Measurements from ENCODE around the gene AUP1. TPM values are rescaled to one million over a fixed set of nuclear protein-coding genes. Genes with fewer than 3 reads are reported as not detected.

The AUP1 gene
- total and polyA plus RNA-seq, 10 of the 15 experiments (the other 5 are each of a cell fraction or from before 2014, with no cell fraction given) = 39.1 to 215 (median 138) TPM

DNA sequence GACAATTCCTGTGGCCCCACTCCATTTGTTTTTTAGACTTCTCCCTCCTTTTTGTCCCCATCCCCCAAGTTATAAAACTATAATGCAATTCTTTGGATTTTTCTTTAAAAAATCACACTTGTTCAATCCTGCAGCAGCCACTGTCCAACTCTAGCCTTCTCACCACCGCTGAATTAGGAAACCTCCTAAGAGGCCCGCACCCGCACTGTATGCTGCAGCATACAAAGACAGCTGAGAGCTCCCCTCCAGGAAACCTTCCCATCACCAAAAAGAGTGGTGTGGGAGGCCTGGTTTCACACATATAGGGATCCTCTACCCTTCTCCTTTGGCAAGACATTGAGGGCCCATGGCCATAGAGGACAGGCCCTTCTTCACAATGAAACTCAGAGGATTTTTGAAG lies 24.9 kb downstream of the AUP1 start:
- H3K79me2 ChIP-seq (ENCODE audit: control insufficient read depth, insufficient read depth, low read length) = peaks cover 12% of the 10 kb centered on the region
- FAIRE-seq = no peak
- peaks cover 28% of the 10 kb centered on the region for H3K4me1 ChIP-seq (ENCODE audit: control insufficient read depth, insufficient read depth, low read length)
- H3K36me3 ChIP-seq (ENCODE audit: control insufficient read depth in 2 of 2, insufficient read depth in 2 of 2, low read length in 1 of 2) = peaks cover 0 to 7% of the 10 kb centered on the region in 2 experiments; a peak in 1 of 4 replicates
- H3K9ac ChIP-seq (ENCODE audit: control insufficient read depth, insufficient read depth, low read length) = no peak overlapping the region
- ATAC-seq = no peak
- no peak overlapping the region for H2AFZ ChIP-seq (ENCODE audit: control insufficient read depth, low read depth, low read length)
- no peak for DNase-seq (ENCODE audit: low read depth, low spot score)
- no peak overlapping the region for H3K27ac ChIP-seq (ENCODE audit: control insufficient read depth, insufficient read depth)
- POLR2A ChIA-PET = interaction anchor here (0.9 to 2.2 kb wide), 8 partner anchors 12 to 83 kb away, joined by 3 to 10 read pairs (median 6); partner anchors contain the start of genes AUP1, CCDC142, DQX1 and MRPL53
- RAD21 ChIA-PET (ENCODE audit: unreplicated experiment) = interaction anchor here (1.3 to 3.3 kb wide), 5 partner anchors 25 to 82 kb away, joined by 3 to 21 read pairs (median 10); partner anchors contain the start of genes AUP1, HTRA2 and WBP1
- no peak overlapping the region for H3K4me2 ChIP-seq (ENCODE audit: control insufficient read depth, insufficient read depth)
- H3K4me3 ChIP-seq = no peak overlapping the region
- in situ Hi-C loops (cut with MboI) = no loop called here
- WGBS (ENCODE audit: insufficient coverage, insufficient replicate concordance, low lambda C conversion rate, missing lambda C conversion rate) = 100% methylated on average over 3 of the region's 3 CpGs
- no peaks in the 10 kb centered on the region for H3K9me3 ChIP-seq (replicated peaks; ENCODE audit: control insufficient read depth, insufficient read depth, low read length)
- no TSS peak for BruUV-seq (replicated peaks)
- CTCF ChIA-PET = interaction anchor here (0.7 to 13.9 kb wide), 11 partner anchors 8 to 170 kb away, joined by 3 to 231 read pairs (median 7); partner anchors contain the start of genes AUP1, CCDC142, DQX1 and HTRA2
- peaks cover 5 to 12% of the 10 kb centered on the region in 2 experiments; a peak in 2 of 4 replicates for H3K27me3 ChIP-seq (replicated peaks in 1 of 2; ENCODE audit: control insufficient read depth in 2 of 2, insufficient read depth in 2 of 2, low read length in 1 of 2)
- no peaks in the 10 kb centered on the region for H4K20me1 ChIP-seq (ENCODE audit: control insufficient read depth, insufficient read depth)
- SMC1A ChIA-PET (ENCODE audit: uncharacterized antibody, unreplicated experiment) = interaction anchor here (1.2 to 7.0 kb wide), 8 partner anchors 20 to 88 kb away, joined by 3 to 71 read pairs (median 8); partner anchors contain the start of genes CCDC142, DQX1 and TTC31
- intact Hi-C loops (cut with micrococcal nuclease; ENCODE audit: unreplicated experiment) = no loop called here
- TF ChIP-seq, protein P1, sequence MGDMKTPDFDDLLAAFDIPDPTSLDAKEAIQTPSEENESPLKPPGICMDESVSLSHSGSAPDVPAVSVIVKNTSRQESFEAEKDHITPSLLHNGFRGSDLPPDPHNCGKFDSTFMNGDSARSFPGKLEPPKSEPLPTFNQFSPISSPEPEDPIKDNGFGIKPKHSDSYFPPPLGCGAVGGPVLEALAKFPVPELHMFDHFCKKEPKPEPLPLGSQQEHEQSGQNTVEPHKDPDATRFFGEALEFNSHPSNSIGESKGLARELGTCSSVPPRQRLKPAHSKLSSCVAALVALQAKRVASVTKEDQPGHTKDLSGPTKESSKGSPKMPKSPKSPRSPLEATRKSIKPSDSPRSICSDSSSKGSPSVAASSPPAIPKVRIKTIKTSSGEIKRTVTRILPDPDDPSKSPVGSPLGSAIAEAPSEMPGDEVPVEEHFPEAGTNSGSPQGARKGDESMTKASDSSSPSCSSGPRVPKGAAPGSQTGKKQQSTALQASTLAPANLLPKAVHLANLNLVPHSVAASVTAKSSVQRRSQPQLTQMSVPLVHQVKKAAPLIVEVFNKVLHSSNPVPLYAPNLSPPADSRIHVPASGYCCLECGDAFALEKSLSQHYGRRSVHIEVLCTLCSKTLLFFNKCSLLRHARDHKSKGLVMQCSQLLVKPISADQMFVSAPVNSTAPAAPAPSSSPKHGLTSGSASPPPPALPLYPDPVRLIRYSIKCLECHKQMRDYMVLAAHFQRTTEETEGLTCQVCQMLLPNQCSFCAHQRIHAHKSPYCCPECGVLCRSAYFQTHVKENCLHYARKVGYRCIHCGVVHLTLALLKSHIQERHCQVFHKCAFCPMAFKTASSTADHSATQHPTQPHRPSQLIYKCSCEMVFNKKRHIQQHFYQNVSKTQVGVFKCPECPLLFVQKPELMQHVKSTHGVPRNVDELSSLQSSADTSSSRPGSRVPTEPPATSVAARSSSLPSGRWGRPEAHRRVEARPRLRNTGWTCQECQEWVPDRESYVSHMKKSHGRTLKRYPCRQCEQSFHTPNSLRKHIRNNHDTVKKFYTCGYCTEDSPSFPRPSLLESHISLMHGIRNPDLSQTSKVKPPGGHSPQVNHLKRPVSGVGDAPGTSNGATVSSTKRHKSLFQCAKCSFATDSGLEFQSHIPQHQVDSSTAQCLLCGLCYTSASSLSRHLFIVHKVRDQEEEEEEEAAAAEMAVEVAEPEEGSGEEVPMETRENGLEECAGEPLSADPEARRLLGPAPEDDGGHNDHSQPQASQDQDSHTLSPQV (IDR thresholded peaks at IDR 0.05) = no peak
- TF ChIP-seq LARP7 (IDR thresholded peaks at IDR 0.05) = no peak

Data from GM12878 (cell line).